Measurements from ENCODE around the gene PLEKHF1.
"Not testable (repeated sequence)": the region's sequence is repeated elsewhere in the genome, so short reads cannot be mapped to it uniquely, and the experiment has no call there.

PLEKHF1 gene

GRCh38 chr19:29665215-29665825 is at the start of gene PLEKHF1:
Gene PLEKHF1, plus strand, starts transcription at chr19:29665461. Its CDS starts 8,379 bp downstream, at chr19:29673840.
- DNase-seq: peak; percentile 77
- in situ Hi-C loops (cut with HindIII; ENCODE audit: low pct_ligation_motif_present, low pct_unique_long_range_greater_than_20kb, low sequenced_read_pairs): no loop called here

DNA sequence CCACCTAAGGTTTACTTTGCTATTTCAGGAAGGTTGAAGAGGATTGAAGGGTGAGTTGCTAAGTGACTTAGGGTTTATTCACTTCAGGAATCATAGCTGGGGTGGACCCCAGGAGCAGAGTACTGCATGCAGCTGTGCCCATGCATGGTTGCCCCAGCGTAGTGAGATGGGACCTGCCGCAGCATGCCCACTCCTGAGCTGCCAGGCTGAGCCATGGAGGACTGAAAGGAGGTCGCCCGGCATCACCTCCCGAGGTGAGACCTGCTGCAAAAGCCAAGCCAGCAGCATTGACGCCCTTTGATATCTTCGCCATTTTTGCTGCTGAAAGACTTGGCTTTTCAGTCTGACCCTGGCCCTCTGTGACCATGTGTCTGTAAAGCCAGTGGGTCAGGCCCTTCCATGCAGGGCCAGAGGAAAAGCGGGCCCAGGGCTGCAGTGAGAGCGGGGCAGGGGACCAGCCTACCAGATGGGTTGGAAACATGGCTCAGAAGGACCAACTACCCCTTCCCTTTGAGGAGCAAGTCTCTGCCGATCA is 49.3 kb upstream of the PLEKHF1 start:
- no peak for DNase-seq
- in situ Hi-C loops (cut with HindIII; ENCODE audit: low pct_ligation_motif_present, low pct_unique_long_range_greater_than_20kb, low sequenced_read_pairs): no loop called here

DNA sequence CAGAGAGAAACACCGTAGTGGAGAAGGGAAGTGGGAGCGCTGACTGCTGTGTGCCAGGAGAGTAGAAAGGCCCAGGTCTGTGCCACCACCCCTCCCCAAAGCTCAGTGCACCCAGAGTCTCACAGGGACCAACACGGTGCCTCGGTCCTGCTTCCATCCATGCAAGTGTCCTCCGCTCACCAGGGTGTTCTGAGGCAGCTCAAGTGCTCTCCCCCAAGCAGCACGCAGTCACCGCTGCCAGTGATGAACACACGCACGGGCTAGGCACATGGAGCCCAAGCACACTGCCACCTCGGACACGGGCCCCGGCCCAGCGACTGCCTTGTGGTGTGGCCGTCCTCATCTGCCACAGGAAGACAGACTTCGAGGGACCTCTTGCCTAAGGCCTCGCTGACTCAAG is 48.7 kb upstream of the PLEKHF1 start:
- in situ Hi-C loops (cut with HindIII; ENCODE audit: low pct_ligation_motif_present, low pct_unique_long_range_greater_than_20kb, low sequenced_read_pairs): no loop called here
- DNase-seq: no peak

- no peak for DNase-seq
- in situ Hi-C loops (cut with HindIII; ENCODE audit: low pct_ligation_motif_present, low pct_unique_long_range_greater_than_20kb, low sequenced_read_pairs): no loop called here
These were observed 47.6 kb upstream of the PLEKHF1 start for GRCh38 chr19:29617366-29618266.

- in situ Hi-C loops (cut with HindIII; ENCODE audit: low pct_ligation_motif_present, low pct_unique_long_range_greater_than_20kb, low sequenced_read_pairs): no loop called here
- no peak for DNase-seq
These were observed 46.8 kb upstream of the PLEKHF1 start for GRCh38 chr19:29618434-29618833.

GRCh38 chr19:29618871-29619270 is 46.4 kb upstream of the PLEKHF1 start:
- DNase-seq: no peak
- in situ Hi-C loops (cut with HindIII; ENCODE audit: low pct_ligation_motif_present, low pct_unique_long_range_greater_than_20kb, low sequenced_read_pairs): no loop called here

- no peak for DNase-seq
- in situ Hi-C loops (cut with HindIII; ENCODE audit: low pct_ligation_motif_present, low pct_unique_long_range_greater_than_20kb, low sequenced_read_pairs): no loop called here
These were observed 44.3 kb upstream of the PLEKHF1 start for GRCh38 chr19:29620931-29621351.

DNA sequence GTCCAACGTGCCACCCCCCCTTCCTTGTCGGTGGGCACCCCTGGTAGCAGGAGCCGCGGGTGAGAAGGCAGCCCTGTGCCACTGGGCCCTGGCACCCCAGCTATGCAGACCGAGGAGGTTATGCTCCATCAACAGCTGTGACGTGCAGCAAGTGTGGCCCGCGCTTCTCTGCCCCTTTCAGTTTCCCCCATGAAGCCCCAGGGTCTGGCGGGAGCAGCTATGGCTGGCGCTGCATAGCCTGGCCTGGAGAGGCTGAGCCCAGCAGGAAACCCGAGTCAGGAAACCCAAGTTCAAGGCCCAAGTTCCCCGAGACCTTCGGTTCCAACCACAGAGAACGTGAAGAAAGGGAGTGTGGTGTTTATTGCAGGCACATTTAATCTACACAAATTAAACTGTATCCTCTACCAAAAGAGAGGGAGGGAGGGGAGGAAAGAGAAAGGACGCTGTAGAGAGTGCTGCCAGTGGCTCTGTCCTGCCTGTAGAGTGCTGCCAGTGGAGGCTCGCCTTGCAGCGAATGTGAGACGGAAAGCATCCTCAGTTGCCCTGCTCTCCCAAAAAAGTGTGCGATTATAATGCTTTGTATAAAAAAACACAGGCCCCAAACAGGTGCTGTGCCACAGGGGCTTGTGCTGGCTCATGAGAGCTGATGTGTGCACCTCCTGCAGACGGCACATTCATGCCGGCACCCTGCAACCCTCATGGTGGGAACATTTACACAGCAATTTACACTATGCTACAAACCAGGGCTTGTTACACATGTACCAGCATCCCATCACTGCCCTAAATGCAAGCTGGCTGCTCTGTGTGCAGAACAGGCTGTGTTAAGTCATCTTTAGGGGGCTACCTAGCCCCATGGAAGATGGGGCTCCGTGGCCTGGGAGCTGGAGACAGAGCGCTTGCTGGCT is 42.8 kb upstream of the PLEKHF1 start:
- no peak for DNase-seq
- in situ Hi-C loops (cut with HindIII; ENCODE audit: low pct_ligation_motif_present, low pct_unique_long_range_greater_than_20kb, low sequenced_read_pairs): no loop called here

DNA sequence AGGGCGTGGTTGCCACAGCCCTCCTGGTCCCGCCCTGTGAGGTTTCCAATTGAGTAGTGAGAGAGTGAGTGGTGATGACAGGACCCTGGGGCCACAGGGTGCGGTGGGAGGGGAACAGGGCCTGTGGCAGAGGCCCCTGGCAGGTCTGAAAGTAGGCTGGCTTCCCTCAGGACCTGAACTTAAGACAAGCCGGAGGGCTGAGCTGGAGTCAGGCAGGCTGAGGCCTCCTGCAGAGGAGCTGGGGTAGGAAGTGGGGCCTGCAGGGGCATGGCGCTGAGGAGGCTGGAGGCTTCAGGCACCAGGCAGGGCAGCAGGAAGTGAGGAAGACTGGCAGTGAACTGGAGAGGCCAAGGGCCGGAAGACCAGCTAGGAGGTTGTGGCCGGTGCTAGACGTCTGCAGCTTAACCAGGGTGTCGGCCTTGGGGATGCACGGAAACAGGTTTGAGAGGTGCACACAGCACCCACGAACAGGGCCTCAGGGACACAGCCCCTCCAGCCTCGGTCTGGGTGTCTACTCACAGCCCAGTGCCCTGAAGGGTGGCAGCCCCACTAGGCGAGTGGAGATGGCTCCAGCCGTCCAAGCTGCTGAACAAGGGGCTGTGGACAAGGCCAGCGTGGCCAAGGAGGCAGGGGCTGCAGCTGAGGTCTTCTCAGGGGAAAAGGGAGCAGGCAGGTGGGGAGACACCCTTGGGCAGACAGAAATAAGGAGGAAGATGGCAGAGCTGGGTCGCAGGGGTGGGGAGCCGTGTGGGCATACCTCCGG is 41.4 kb upstream of the PLEKHF1 start:
- DNase-seq: no peak
- in situ Hi-C loops (cut with HindIII; ENCODE audit: low pct_ligation_motif_present, low pct_unique_long_range_greater_than_20kb, low sequenced_read_pairs): no loop called here

GRCh38 chr19:29624489-29625185 is 40.6 kb upstream of the PLEKHF1 start:
- DNase-seq: no peak
- in situ Hi-C loops (cut with HindIII; ENCODE audit: low pct_ligation_motif_present, low pct_unique_long_range_greater_than_20kb, low sequenced_read_pairs): no loop called here

DNA sequence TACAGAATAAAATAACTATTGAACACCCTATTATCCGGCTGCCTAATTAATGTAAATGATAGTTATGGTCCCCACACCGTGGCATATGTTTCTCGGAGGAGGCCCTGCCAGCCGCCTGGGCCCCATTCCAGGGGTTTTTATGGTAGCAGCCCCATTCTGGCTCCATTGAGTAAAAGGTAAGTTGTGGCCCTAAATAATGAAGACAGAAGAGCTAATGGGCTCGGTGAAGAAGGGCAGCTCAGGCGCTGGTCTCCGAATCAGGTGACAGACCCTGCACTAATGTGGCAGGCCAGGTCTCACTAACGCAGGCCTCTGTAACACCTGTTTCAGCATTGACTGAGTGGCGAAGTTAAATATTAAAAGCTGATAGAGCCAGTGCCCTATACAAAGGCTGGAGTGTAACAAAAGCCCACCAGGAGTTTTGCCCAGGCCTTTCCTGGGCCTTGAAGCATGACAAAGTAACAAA is 40.0 kb upstream of the PLEKHF1 start:
- in situ Hi-C loops (cut with HindIII; ENCODE audit: low pct_ligation_motif_present, low pct_unique_long_range_greater_than_20kb, low sequenced_read_pairs): no loop called here
- DNase-seq: no peak

- in situ Hi-C loops (cut with HindIII; ENCODE audit: low pct_ligation_motif_present, low pct_unique_long_range_greater_than_20kb, low sequenced_read_pairs): no loop called here
- DNase-seq: no peak
These were observed 38.9 kb upstream of the PLEKHF1 start for GRCh38 chr19:29626386-29626785.

DNA sequence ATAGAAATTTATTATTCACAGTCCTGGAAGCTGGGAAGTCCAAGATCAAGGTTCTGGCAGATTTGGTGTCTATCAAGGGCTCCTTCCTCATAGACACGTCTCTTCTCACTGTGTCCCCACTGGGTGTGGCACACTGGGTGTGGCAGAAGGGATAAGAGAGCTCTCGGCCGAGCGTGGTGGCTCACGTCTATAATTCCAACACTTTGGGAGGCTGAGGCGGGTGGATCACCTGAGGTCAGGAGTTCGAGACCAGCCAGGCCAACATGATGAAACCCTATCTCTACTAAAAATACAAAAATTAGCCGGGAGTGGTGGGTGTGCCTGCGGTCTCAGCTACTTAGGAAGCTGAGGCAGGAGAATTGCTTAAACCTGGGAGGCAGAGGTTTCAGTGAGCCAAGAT is 38.4 kb upstream of the PLEKHF1 start:
- in situ Hi-C loops (cut with HindIII; ENCODE audit: low pct_ligation_motif_present, low pct_unique_long_range_greater_than_20kb, low sequenced_read_pairs); DNase-seq: not testable (repeated sequence)

- in situ Hi-C loops (cut with HindIII; ENCODE audit: low pct_ligation_motif_present, low pct_unique_long_range_greater_than_20kb, low sequenced_read_pairs): no loop called here
- DNase-seq: no peak
These were observed 36.4 kb upstream of the PLEKHF1 start for GRCh38 chr19:29628661-29629385.

GRCh38 chr19:29629836-29630534 is 35.3 kb upstream of the PLEKHF1 start:
- no peak for DNase-seq
- in situ Hi-C loops (cut with HindIII; ENCODE audit: low pct_ligation_motif_present, low pct_unique_long_range_greater_than_20kb, low sequenced_read_pairs): no loop called here

- in situ Hi-C loops (cut with HindIII; ENCODE audit: low pct_ligation_motif_present, low pct_unique_long_range_greater_than_20kb, low sequenced_read_pairs): no loop called here
- DNase-seq: no peak
These were observed 34.6 kb upstream of the PLEKHF1 start for GRCh38 chr19:29630655-29631054.
